OCI-LY1 (cell line): ENCODE results near the gene MORN5.

Experiments used
- EZH2 ChIP-seq: fragments of 200-600 bp; sonication (generic), shearing (Covaris generic); IDR thresholded peaks from 2 replicates; pipeline ENCODE4 v1.8.0; 2017; ENCODE audit warnings: borderline replicate concordance, mixed run types, mild to moderate bottlenecking, antibody characterized with exemption, low read length, moderate library complexity, mixed read lengths
- TF ChIP-seq, protein P1 (sequence below): fragments of 200-600 bp; sonication (generic), shearing (Covaris generic); IDR thresholded peaks from 2 replicates; pipeline ENCODE4 v1.5.1; 2017; ENCODE audit warnings: mild to moderate bottlenecking, antibody characterized with exemption, low read length, moderate library complexity, mixed read lengths

DNA sequence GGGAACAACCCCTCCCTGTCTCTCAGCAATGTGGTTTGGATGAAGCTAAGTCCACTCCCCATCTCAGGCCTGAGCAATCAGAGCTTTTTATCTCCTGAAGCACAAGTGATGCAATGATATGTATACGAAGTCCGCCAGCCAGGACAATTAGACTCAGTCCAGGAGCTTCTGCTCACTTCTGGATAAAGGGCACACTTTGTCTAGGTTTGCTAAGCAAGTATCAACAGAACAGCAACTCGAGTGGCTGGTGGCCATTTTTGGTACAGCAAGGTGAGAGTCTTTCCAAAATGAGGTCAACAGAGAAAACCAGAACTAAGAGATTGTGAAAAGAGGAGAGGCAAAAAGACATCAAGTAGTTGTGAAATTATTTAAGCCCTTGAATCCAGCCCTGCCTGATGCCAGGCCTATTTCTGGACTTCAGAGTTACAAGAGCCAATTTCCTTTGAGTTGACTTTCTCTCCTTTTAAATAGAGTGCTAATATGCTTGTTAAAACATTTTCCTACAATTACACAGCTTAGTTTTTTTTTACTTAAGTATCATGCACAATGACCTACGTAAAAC is 8.4 kb upstream of the MORN5 start:
- TF ChIP-seq, protein P1, sequence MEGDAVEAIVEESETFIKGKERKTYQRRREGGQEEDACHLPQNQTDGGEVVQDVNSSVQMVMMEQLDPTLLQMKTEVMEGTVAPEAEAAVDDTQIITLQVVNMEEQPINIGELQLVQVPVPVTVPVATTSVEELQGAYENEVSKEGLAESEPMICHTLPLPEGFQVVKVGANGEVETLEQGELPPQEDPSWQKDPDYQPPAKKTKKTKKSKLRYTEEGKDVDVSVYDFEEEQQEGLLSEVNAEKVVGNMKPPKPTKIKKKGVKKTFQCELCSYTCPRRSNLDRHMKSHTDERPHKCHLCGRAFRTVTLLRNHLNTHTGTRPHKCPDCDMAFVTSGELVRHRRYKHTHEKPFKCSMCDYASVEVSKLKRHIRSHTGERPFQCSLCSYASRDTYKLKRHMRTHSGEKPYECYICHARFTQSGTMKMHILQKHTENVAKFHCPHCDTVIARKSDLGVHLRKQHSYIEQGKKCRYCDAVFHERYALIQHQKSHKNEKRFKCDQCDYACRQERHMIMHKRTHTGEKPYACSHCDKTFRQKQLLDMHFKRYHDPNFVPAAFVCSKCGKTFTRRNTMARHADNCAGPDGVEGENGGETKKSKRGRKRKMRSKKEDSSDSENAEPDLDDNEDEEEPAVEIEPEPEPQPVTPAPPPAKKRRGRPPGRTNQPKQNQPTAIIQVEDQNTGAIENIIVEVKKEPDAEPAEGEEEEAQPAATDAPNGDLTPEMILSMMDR: no peak
- no peak for TF ChIP-seq EZH2
